Endometrial microvascular endothelial cells (primary cell): ENCODE data around the gene EIF1. TPM values are rescaled to one million over a fixed set of nuclear protein-coding genes. Genes with fewer than 3 reads are reported as not detected.

Source experiments
- in situ Hi-C: cut with HindIII; loops from 2 replicates; pipeline ENCODE4 v1.10.0; 2017; ENCODE audit warnings: low sequenced_read_pairs, low pct_unique_long_range_greater_than_20kb; ENCODE audit errors: inconsistent ontology term
- total RNA-seq: library from RNA; depleted of rRNA; stranded (reverse); fragments of >200 nt; gene quantifications from one replicate; pipeline ENCODE4 v1.2.3, GENCODE V29; 2015; ENCODE audit errors: inconsistent ontology term

The EIF1 gene
- total RNA-seq, 1 donor from 2014 or later, result 111 TPM

DNA sequence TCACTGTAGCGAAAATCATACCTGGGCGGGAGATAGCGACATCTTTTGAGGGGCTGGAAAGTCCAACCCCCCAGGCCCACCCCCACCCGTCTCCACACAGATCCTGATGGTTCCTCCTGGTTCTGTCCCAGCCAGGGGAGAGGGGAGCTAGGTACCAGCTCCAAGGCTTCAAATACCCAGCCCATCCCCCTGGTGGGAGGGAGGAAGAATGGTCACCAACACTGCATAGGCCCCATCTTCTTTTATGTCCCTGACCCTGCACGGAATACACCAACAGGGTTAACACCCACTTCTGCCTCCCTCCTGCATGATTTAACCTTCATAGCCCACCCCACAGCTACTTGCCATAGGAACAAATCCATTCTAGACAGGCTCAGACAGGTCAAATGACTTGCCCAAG lies 36.4 kb downstream of the EIF1 start:
- in situ Hi-C loops, result loop anchor here (10.0 kb wide), 1 partner anchor 80 kb away; no protein-coding TSS in a partner anchor

DNA sequence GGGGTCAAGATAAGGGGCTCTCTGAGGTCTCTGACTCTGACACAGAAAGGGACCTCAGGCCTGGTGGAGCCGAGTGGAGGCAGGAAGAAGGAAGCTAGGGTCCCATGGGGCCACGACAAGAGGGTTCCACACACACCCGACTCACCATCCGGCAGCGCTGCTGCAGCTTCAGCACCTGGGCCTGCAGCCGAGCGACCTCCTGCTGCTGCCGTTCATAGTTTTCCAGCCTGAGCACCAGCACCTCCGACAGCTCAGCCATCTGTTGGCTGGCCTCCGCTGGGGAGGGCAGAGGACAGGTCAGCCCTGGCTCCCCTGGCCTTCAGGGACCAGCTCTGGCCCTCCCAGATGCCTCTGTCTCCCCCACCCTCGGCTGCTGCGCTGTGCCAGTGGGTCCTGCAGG lies 39.4 kb downstream of the EIF1 start:
- in situ Hi-C loops, result loop anchor here (10.0 kb wide), 1 partner anchor 77 kb away; no protein-coding TSS in a partner anchor

DNA sequence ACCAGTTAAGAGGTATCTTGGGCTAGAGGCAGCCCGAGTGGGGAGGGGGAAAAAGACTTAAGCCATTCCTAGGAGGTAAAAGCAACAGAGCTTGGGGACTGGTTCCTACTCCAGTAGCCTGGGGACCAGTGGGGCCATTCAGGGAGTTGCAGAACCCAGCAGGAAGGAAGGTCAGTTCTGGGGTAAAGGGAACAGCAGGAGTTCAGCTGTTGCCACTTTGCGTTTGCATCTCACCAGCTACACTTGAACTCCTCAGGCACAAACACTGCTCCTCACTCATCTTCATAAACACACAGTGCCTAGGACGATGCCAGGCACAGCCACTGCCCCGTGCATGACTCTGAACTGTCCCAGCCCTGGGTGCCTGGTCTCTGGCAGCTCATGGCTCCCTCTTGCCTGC lies 41.8 kb downstream of the EIF1 start:
- in situ Hi-C loops, result no loop called here

DNA sequence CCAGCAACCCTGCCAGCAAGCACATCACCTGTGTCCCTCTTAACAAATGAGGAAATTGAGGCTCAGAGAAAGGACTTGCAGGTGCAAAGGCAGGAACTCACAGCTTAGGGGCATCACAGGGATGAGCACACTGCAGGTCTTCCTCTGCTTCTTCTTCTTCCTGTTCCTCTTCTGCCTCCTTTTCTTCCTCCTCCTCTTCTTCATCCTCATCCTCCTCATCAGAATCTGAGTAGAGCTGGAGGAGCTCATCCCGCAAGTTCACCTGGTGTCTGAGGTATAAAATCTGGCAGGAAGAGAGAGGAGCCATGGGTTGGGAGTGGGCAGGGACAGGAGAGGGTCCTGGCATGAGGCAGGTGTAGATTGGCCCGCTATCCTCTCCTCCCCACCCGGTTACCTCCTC lies 43.2 kb downstream of the EIF1 start:
- in situ Hi-C loops, result no loop called here

DNA sequence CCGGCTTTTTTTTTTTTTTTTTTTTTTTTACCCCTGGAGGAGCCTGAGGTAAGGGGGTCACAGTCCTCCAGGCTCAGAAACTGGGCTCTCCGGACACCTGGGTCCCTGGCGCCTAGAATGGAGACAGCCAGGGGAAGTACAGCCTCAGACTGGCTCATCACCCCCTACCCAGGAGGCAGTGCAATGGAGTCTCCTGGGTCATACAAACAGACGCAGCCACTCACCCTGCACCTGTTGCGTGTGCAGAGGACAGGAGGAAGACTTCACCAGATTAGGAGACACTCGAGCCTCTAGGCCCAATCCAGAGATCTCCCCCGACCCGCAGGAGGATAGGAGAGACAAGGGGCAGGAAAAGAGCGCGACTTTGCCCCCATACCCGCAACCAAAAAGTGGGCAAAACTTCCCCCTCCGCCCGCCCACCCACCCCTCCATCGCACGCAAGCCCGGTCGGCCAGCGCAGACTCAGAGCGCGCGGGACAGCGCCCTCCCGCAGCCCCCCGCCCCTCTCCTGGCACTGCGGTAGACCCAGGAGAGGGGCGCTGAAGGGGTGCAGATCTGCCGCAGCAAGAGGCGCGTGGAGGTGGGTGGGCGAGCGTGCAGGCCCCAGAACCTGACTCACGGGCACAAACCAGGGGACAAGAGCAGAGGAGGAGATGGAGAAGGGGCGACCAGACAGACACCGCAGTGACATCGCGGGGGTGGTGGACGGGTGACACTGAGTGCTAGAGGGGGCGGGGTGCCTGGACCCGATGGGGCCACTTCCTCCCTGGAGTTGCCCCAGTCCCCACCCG lies 44.9 kb downstream of the EIF1 start:
- in situ Hi-C loops, result no loop called here

DNA sequence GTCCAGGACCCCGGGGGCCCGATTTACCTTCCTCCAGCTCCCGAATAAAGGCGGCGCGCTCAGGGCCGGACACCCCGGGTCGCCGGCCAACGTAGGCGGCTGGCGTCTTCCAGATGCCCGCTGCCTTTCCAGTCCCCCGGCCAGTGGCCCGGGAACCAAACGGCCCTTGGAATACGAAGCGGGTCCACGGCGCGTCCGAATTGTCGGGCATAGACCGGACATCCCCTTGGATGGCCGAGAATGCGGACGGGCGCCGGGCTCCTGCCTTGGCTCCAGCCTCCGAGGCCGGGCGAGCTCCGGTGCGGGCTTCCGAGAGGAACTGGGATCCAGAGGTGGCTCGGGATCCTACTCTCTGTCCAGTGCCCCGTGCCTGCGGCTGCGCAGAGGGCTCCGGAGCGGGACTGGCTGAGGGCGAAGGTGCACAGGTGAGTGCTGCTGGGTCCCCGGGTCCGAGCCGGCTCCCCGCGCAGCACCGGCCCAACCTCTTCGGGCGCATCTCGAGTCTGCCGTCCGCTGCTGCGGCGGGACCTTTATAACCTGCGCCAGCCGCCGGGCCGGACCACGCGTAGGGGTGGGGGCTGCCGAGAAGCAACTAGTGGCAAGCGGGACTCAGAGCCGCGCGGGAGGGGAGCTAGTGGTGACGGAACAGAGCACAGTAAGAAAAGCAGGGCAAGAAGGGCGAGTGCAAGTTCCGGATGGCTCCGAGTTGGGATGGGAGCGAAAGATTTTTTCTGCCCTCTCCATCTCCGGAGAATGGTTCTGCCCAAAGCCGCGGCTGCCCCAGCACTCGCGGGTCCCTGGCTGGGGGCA lies 45.7 kb downstream of the EIF1 start, which contains the start of gene HAP1:
Gene HAP1, minus strand, starts transcription at position 505 of the 810 bp plus-strand sequence. Its CDS starts 9 bp downstream, at position 496.
- in situ Hi-C loops, result no loop called here

DNA sequence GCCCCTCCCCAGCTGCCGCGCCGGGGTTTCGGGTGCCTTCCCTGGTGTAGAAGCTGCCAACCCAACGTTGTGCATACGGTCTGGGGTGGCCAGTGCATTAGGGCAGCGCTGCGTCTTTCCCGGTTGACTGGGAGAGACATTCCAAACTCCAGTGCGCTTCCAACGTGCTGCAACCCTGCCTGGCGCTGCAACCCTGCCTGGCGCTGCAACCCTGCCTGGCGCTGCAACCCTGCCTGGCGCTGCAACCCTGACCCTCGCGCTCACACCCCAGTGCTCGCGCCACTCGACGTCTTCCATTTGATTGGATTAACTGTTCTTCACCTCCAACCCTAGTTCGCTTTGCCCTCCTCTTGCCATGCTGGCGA lies 46.2 kb downstream of the EIF1 start:
- in situ Hi-C loops, result no loop called here

DNA sequence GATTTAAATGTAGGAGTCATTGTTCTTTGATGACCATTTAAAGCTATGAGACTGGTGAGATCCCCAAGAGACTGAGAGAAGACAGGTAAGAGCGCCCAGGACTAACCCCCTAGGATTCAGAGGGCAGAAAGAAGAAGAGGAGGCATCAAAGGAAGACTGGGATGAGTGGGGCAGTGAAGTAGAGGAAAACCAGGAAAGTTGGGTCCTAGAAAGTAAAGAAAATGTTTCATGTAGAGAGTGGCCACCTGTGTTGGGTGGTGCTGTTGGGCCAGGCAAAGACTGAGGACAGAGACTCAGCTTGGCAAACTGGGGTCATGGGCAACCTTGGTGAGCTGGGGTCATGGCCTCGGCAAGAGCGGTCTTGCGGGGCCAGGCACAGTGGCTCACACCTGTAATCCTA lies 47.1 kb downstream of the EIF1 start:
- in situ Hi-C loops, result no loop called here

DNA sequence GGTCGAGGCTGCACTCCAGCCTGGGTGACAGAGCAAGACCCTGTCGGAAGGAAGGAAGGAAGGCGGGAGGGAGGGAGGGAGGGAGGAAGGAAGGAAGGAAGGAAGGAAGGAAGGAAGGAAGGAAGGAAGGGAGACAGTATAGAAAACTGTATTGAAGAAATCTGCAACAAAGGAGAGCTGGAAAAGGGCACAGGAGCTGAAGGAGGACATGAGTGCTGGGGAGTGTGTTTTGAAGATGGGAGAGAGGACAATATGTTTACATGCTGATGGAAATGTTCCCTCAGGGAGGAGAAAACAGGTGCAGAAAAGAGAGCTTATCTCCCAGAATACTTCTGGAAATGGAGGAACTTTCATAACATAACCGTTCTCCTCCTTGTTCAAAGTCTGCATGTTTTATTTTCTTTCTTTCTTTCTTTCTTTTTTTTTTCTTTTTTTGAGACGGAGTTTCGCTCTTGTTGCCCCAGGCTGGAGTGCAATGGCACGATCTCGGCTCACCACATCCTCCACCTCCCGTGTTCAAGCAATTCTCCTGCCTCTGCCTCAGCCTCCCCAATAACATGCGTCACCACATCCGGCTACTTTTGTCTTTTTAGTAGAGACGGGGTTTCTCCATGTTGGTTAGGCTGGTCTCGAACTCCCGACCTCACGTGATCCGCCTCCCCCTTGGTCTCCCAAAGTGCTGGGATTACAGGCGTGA lies 48.4 kb downstream of the EIF1 start:
- in situ Hi-C loops, result no loop called here

DNA sequence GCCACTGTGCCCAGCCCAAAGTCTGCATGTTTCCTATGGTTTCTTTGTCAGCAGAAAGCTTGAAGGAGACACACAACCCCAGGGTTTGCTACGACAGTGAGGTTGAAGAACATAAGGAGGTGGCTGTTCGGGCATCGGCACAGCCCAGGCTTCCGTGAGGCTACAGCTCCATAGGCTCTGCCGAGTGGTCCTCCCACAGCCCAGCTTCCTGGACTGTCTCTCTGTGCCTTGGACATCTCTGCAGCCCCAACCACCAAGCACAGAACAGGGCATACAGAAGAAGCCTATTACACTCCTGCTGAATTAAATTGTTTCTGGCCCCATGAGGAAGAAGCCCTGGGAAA lies 49.0 kb downstream of the EIF1 start:
- in situ Hi-C loops, result no loop called here

DNA sequence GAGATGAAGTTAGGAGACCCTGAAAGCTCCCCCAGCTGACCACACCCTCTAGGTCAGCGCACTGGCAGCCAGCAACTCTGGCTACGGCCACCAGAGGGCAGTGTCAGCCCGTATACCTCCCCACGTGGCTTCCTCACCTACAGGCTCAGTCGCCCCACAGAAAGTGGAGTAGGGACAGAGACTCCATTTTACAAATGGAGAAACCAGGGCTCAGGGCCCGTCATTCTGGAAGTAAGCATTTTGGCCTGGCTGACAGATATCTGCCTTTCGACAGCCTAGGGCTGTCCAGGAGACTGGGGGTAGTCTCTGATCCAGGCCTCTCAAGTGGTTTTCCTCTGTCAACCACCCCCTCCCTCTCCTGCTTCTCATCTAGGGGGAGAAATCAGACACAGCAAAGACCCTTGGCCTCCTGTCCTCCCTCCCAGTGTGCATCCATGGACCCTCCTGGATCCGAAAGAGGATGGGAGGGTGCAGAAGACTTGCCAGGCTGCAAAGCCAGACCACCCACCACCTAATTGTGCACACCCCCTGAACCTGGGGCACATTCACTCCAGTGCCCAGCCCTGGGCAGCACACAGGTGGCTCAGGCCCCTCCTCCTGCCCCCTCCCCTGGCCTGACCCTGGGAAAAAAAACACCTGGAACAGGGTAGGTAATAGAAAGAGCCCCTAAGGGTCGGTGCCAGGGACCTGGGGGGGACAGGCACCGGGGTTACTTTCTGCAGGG lies 49.6 kb downstream of the EIF1 start:
- in situ Hi-C loops, result no loop called here

DNA sequence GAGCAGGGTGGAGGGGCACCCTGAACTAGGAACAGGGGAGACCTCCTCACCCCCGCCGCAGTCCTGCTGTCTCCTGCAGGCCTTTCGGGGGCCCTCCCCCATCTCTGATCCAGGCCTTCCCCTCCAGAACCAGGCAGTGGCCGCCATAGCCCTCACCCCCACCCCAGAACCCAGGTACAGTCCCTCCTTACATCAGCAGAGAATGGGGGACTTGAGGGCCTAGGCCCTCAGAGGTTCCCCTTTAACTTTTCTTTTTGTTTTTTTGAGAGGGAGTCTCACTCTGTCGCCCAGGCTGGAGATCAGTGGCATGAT lies 50.1 kb downstream of the EIF1 start:
- in situ Hi-C loops, result no loop called here

DNA sequence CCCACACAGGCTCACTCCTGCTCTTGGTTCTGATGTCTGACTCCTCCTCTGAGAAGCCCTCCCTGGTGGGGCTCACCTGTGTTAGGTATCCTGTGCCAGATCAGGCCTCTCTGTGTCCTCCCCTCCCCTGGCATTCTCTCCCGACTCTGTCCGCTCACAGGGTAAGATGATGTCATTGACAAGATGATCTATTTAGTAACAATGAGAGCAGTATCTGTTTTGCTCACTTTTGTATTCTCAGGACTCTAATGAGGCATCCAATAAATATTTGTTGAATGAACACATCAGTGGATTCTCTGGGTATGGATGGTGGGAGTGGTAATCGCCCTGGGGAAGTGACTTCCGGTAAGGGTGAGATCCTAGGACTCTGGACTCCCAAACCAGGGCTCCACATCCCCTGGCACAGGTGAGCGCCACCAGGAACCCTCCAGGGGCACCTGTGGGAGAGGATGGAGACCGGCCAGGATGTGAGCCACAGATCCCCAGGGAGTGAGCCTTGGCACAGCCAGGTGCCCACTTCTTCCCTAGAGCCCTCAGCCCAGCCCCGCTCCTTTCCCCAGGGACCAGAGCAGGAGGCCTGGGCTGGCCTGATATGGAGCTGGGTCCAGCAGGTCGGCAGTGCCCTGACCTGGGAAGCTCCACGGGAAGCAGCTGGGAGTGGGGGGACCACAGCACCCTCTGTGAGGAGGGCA lies 51.1 kb downstream of the EIF1 start:
- in situ Hi-C loops, result no loop called here

DNA sequence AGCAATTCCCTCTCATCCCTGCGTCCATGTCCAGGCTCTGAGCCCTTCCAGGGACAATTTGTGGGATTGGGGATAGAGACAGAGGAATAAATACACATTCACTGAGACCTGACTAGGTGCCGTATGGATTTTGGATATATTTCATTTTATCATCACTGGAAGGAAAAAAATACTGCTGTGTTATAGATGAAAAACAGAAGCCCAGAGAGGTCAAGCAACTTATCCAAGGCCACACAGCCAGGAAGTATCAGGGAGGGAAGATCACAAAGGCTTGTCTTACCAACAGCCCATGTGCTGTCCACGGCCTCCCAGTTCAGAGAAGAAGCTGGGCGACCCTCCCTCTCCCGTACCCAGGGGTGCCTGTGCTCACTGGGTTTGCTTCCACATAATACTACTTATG lies 51.8 kb downstream of the EIF1 start:
- in situ Hi-C loops, result no loop called here

DNA sequence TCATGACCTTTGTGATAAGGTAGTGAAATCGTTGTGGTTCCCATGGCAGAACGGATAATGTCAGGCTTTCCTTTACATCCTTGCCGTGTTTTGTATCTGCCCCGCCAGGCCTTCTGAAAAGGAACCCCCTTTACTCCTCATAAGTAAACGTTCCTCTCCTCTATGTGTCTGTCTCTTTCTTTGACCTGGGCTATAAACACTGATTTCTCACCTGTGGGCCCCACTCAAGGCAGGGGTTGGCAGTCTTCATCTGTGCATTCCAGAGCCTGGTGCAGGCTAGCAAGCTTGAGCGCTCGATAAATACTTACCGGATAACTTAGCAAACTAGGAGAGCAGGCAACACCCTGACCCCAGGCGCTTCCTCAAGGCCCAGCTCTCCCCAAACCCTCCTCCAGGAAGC lies 53.0 kb downstream of the EIF1 start:
- in situ Hi-C loops, result no loop called here
